Prostate gland (tissue), 2 donors: ENCODE measurements around the gene RFT1. TPM values are rescaled to one million over a fixed set of nuclear protein-coding genes. Genes with fewer than 3 reads are reported as not detected.

Experiments
- DNase-seq: peaks from one replicate; pipeline ENCODE4 v3.0.0-alpha.2; 2019; ENCODE audit warnings: low spot score
- H3K27ac ChIP-seq, 2 donors: fragments of 200-600 bp; sonication (generic); 2 replicates each; pipeline ENCODE4 v1.5.1; 2017 to 2019
- H3K27me3 ChIP-seq: fragments of 200-600 bp; sonication (generic); replicated peaks from 2 replicates; pipeline ENCODE4 v1.5.1; 2019; ENCODE audit not compliant: insufficient read depth
- H3K36me3 ChIP-seq, 2 donors: fragments of 200-600 bp; sonication (generic); 1 replicate in 1 of 2; 2 replicates in 1 of 2; pipeline versions ENCODE4 v1.5.1 to v1.8.1; 2017 to 2019
- H3K4me1 ChIP-seq: fragments of 200-600 bp; sonication (generic); replicated peaks from 2 replicates; pipeline ENCODE4 v1.5.1; 2019
- H3K4me3 ChIP-seq, 2 donors: fragments of 200-600 bp; sonication (generic); 2 replicates each; pipeline ENCODE4 v1.5.1; 2017 to 2019
- H3K9me3 ChIP-seq: fragments of 200-600 bp; sonication (generic); 2 replicates; pipeline ENCODE4 v1.5.1; 2017
- POLR2A ChIP-seq: fragments of 450-650 bp; IDR thresholded peaks from one replicate; pipeline ENCODE4 v1.6.1; 2016; ENCODE audit warnings: antibody characterized with exemption, mild to moderate bottlenecking
- POLR2AphosphoS5 ChIP-seq: sonication (generic); formaldehyde crosslinking; IDR thresholded peaks from one replicate; pipeline ENCODE4 v1.6.1; 2017; ENCODE audit warnings: antibody characterized with exemption
- WGBS: methylation state at CpG from one replicate; pipeline ENCODE4 v1.1.5; 2018; 5-methylcytosine and 5-hydroxymethylcytosine counted together
- intact Hi-C: fragments of 100-400 bp; cut with DNase I; formaldehyde crosslinking; loops from one replicate; pipeline ENCODE4 v1.14.2; 2022
- total RNA-seq, 2 donors: library from RNA; depleted of rRNA; stranded (reverse); fragments of >200 nt; gene quantifications; one replicate each; pipeline ENCODE4 v1.1.0, GENCODE V29; 2016
- TF ChIP-seq, protein P1 (sequence below), 4 experiments: fragments of 200-600 bp in 2 of 4; fragments of 450-650 bp in 2 of 4; sonication (generic) in 2 of 4; IDR thresholded peaks; 1 replicate in 3 of 4; 2 replicates in 1 of 4; pipeline ENCODE4 v1.5.1; 2016 to 2019; ENCODE audit warnings: antibody characterized with exemption in 4 of 4, mild to moderate bottlenecking in 2 of 4, moderate library complexity in 2 of 4

RFT1 gene
- total RNA-seq, 2 donors from 2014 or later, result 10.3 to 31.1 TPM

DNA sequence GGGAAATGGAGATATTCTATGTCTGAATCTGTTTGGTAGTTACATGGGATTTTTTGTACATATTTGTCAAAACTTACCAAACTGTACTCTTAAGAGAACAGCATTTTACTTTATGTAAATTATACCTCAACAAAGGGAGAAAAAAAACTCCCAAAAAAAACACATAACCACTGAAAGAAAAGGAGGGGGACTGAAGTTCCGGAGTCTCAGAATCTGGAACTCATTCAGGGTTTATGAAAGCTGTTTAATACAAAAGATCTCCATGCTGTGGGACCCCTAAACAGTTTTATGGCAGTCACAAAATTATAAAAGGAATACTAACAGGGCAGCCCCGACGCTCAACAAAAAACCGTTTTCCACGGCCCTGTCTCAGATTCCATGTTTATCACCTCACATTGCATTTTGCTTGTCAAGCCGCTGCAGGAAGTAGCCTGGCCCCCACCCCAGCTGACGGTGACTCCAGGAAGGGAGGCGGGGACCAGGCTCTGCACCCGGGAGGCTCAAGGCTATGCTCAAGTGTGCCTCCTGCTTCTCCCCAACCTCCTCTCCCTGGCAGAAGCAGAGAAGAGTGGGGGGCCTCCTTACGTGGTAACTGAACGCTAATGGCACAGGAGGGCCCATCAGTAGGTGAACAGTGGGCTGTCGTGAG lies 29.3 kb downstream of the RFT1 start:
- H3K27ac ChIP-seq, result no peak overlapping the region
- no peak for DNase-seq
- H3K9me3 ChIP-seq, result no peaks in the 10 kb centered on the region
- 41% methylated on average over 12 of the region's 12 CpGs for WGBS
- no peaks in the 10 kb centered on the region for H3K4me1 ChIP-seq
- intact Hi-C loops, result no loop called here
- no peaks in the 10 kb centered on the region for H3K27me3 ChIP-seq
- H3K36me3 ChIP-seq, result no peaks in the 10 kb centered on the region
- TF ChIP-seq POLR2AphosphoS5 (no peak), POLR2A (no peak)
- TF ChIP-seq, protein P1, sequence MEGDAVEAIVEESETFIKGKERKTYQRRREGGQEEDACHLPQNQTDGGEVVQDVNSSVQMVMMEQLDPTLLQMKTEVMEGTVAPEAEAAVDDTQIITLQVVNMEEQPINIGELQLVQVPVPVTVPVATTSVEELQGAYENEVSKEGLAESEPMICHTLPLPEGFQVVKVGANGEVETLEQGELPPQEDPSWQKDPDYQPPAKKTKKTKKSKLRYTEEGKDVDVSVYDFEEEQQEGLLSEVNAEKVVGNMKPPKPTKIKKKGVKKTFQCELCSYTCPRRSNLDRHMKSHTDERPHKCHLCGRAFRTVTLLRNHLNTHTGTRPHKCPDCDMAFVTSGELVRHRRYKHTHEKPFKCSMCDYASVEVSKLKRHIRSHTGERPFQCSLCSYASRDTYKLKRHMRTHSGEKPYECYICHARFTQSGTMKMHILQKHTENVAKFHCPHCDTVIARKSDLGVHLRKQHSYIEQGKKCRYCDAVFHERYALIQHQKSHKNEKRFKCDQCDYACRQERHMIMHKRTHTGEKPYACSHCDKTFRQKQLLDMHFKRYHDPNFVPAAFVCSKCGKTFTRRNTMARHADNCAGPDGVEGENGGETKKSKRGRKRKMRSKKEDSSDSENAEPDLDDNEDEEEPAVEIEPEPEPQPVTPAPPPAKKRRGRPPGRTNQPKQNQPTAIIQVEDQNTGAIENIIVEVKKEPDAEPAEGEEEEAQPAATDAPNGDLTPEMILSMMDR (IDR thresholded peaks at IDR 0.05), result no peak
- H3K4me3 ChIP-seq, result no peak overlapping the region

DNA sequence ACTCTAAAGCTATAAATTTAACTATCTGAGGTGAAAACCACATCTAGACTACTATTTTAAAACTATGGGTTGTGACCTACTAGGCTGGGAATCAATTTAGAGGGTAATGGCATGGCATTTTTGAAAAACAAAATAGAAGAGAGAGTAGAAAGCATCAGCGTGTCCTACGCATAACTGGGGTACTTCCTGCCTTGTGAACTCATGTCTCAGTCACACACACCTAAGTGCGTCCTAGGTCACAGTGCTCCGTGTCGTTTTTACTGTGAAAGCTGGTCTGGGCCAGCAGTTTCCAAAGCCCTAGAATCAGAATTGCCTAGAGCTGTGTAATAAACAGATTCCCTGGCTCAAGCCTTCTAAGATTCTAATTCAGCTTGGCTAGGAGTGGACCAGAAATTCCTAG lies 32.3 kb downstream of the RFT1 start:
- DNase-seq, result no peak
- TF ChIP-seq, protein P1 (IDR thresholded peaks at IDR 0.05), result no peak
- TF ChIP-seq POLR2AphosphoS5, result no peak
- TF ChIP-seq POLR2A, result no peak
- H3K4me3 ChIP-seq, result no peak overlapping the region
- H3K27me3 ChIP-seq, result no peaks in the 10 kb centered on the region
- 93% methylated on average over 5 of the region's 5 CpGs for WGBS
- H3K27ac ChIP-seq, result no peak overlapping the region
- H3K4me1 ChIP-seq, result no peaks in the 10 kb centered on the region
- H3K9me3 ChIP-seq, result no peaks in the 10 kb centered on the region
- H3K36me3 ChIP-seq, result no peaks in the 10 kb centered on the region
- intact Hi-C loops, result no loop called here

DNA sequence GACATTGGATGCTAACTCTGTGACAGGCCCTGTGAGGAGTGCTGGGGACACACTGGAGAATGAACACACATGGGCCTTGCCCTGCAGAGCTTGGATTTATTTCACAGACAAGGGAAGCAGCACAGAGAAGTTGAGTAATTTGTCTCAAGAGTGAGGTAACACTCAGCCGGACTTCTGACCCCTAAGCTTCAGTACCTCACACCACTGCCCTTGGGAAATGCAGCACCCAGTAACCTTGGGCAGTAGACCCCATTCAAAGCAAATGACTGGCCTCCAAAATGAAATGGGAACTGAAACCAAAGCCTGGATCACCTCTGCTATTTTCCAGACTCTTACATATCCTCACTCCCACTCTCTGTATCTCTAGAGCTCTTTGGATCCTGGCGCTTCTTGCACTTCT lies 37.3 kb downstream of the RFT1 start:
- no peaks in the 10 kb centered on the region for H3K27me3 ChIP-seq
- H3K4me1 ChIP-seq, result no peaks in the 10 kb centered on the region
- H3K36me3 ChIP-seq, result peaks cover 0 to 3% of the 10 kb centered on the region in 2 donors
- no peak overlapping the region for H3K27ac ChIP-seq
- H3K4me3 ChIP-seq, result no peak overlapping the region
- H3K9me3 ChIP-seq, result no peaks in the 10 kb centered on the region
- no peak for DNase-seq
- 84% methylated on average over 2 of the region's 2 CpGs for WGBS
- TF ChIP-seq POLR2AphosphoS5 (no peak), POLR2A (no peak)
- TF ChIP-seq, protein P1 (IDR thresholded peaks at IDR 0.05), result no peak
- intact Hi-C loops, result no loop called here

DNA sequence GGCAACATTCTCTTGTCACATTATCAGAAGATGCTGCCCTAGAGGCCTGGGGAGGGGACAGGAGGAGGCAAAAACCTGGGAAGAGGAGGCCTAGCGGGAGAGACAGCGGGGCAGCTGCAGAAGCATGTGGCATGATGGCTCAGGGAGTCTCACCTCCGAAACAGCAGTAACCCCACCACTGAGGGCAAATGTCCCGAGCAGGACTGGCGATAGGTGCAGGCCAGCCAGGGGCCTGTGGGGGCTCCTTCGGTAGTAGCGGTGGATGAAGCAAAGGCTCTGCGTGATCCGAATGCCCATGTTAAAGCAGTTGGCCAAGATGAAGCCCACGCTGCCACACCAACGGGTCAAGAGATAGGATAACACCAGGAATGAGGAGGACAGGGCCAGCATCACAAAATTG lies 38.0 kb downstream of the RFT1 start:
- 94% methylated on average over 11 of the region's 11 CpGs for WGBS
- Histone ChIP-seq H3K9me3 (no peaks in the 10 kb centered on the region), H3K4me1 (no peaks in the 10 kb centered on the region), H3K4me3 (no peak overlapping the region), H3K27ac (no peak overlapping the region), H3K27me3 (no peaks in the 10 kb centered on the region), H3K36me3 (peaks cover 0 to 3% of the 10 kb centered on the region in 2 donors)
- no peak for DNase-seq
- TF ChIP-seq, protein P1 (IDR thresholded peaks at IDR 0.05), result no peak
- TF ChIP-seq POLR2AphosphoS5, result no peak
- no peak for TF ChIP-seq POLR2A
- intact Hi-C loops, result no loop called here

DNA sequence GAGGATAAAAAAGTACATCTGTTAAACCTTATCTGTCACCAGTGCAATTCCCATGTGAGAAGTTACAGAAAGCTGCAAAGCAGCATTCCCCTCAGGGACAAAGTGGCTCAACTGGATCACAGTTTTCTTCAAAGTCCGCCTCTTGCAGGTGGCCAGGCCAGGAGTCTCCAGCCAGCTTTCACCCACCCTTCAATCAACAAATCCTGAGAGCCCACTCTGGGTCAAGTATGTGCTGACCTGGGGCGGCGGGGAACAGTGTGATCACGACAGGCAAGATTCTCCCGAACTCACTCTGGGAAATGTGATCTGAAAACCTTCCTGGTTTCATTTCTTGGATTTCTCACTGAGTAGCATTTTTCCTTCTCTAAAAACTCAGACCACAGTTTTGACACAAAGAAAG lies 39.2 kb downstream of the RFT1 start:
- H3K4me1 ChIP-seq, result no peaks in the 10 kb centered on the region
- 78% methylated on average over 5 of the region's 5 CpGs for WGBS

More for the DNA sequence above, 39.2 kb downstream of the RFT1 start:
- no peak for DNase-seq
- Histone ChIP-seq H3K27ac (no peak overlapping the region), H3K36me3 (peaks cover 0 to 3% of the 10 kb centered on the region in 2 donors), H3K27me3 (no peaks in the 10 kb centered on the region), H3K9me3 (no peaks in the 10 kb centered on the region), H3K4me3 (no peak overlapping the region)
- TF ChIP-seq POLR2AphosphoS5, result no peak
- no peak for TF ChIP-seq POLR2A
- TF ChIP-seq, protein P1 (IDR thresholded peaks at IDR 0.05), result no peak
- intact Hi-C loops, result no loop called here
